Activated CD8-positive, alpha-beta memory T cell treated with anti-CD3 and anti-CD28 coated beads for 4 hours (primary cell): Measurements from ENCODE around the gene SDK1.

Source experiments
- DNase-seq, 2 donors: peaks; one replicate each; pipeline ENCODE4 v3.0.0-alpha.2; 2020; ENCODE audit warnings: low read depth in 2 of 2

The SDK1 gene

GRCh38 chr7:4098169-4098568, 797.1 kb downstream of the SDK1 start:
- no peak for DNase-seq

- no peak for DNase-seq
Measured at GRCh38 chr7:4099651-4100050, 798.6 kb downstream of the SDK1 start.

GRCh38 chr7:4100148-4100547, 799.1 kb downstream of the SDK1 start:
- no peak for DNase-seq

GRCh38 chr7:4100691-4101090, 799.6 kb downstream of the SDK1 start:
- no peak for DNase-seq

- DNase-seq = no peak
Measured at GRCh38 chr7:4102231-4102841, 801.3 kb downstream of the SDK1 start.

GRCh38 chr7:4103352-4104091, 802.5 kb downstream of the SDK1 start:
- no peak for DNase-seq

- no peak for DNase-seq
Measured at GRCh38 chr7:4107839-4108238, 806.8 kb downstream of the SDK1 start.

GRCh38 chr7:4108951-4109350, 807.9 kb downstream of the SDK1 start:
- DNase-seq = no peak

- DNase-seq = no peak
Measured at GRCh38 chr7:4109481-4110110, 808.5 kb downstream of the SDK1 start.

- no peak for DNase-seq
Measured at GRCh38 chr7:4110438-4110837, 809.4 kb downstream of the SDK1 start.

- no peak for DNase-seq
Measured at GRCh38 chr7:4111166-4111565, 810.1 kb downstream of the SDK1 start.

- DNase-seq = no peak
Measured at GRCh38 chr7:4113271-4113670, 812.2 kb downstream of the SDK1 start.

- DNase-seq = no peak
Measured at GRCh38 chr7:4113976-4114375, 812.9 kb downstream of the SDK1 start.

GRCh38 chr7:4115442-4115841, 814.4 kb downstream of the SDK1 start:
- DNase-seq = no peak

- no peak for DNase-seq
Measured at GRCh38 chr7:4115941-4116610, 815.0 kb downstream of the SDK1 start.

- DNase-seq = no peak
Measured at GRCh38 chr7:4119848-4120247, 818.8 kb downstream of the SDK1 start.

GRCh38 chr7:4123346-4123745, 822.3 kb downstream of the SDK1 start:
- no peak for DNase-seq

GRCh38 chr7:4123823-4124222, 822.8 kb downstream of the SDK1 start:
- no peak for DNase-seq

- DNase-seq = no peak
Measured at GRCh38 chr7:4124556-4125477, 823.8 kb downstream of the SDK1 start.

- DNase-seq = no peak
Measured at GRCh38 chr7:4127909-4128560, 827.0 kb downstream of the SDK1 start.
